ENCODE data around the gene TBC1D5. TPM values are rescaled to one million over a fixed set of nuclear protein-coding genes. Genes with fewer than 3 reads are reported as not detected.

The TBC1D5 gene
- total RNA-seq, 1 experiment from 2014 or later = 26.1 TPM

- Mint-ChIP-seq H3K36me3 (0 out of 2 replicates have a peak, but pooled peaks cover 2% of the 10 kb centered on the region), H3K4me1 (peaks cover 17% of the 10 kb centered on the region), H3K27ac (no peak overlapping the region), H3K27me3 (ENCODE audit: low read depth) (no peaks in the 10 kb centered on the region), H3K9me3 (no peaks in the 10 kb centered on the region), H3K4me3 (no peak overlapping the region)
- CTCF ChIA-PET = interaction anchor here (0.6 to 1.4 kb wide), 2 partner anchors 27 to 168 kb away, joined by 3 to 4 read pairs; no protein-coding TSS in a partner anchor
- POLR2A ChIA-PET = no interaction called here
- no peak for DNase-seq (ENCODE audit: low spot score)
- no peak for TF ChIP-seq ZNF281 (CRISPR knock-in tag; IDR thresholded peaks at IDR 0.05)
- TF ChIP-seq MXD4 (CRISPR knock-in tag; IDR thresholded peaks at IDR 0.05; ENCODE audit: borderline replicate concordance) = no peak
- no peak for TF ChIP-seq NR3C1 (CRISPR knock-in tag; conservative IDR thresholded peaks at IDR 0.05; ENCODE audit: low read depth)
- TF ChIP-seq ZBTB21 (CRISPR knock-in tag; IDR thresholded peaks at IDR 0.05; ENCODE audit: borderline replicate concordance) = no peak
- no peak for TF ChIP-seq ZMAT4 (CRISPR knock-in tag; IDR thresholded peaks at IDR 0.05)
- no peak for ATAC-seq
Observed at GRCh38 chr3:17672506-17672905, 69.9 kb downstream of the TBC1D5 start.

- Mint-ChIP-seq H3K9me3 (no peaks in the 10 kb centered on the region), H3K27me3 (ENCODE audit: low read depth) (no peaks in the 10 kb centered on the region), H3K4me3 (no peak overlapping the region), H3K27ac (peak overlapping the region; percentile 28; the same call in 1 of the 2 replicates), H3K4me1 (peaks cover 17% of the 10 kb centered on the region), H3K36me3 (0 out of 2 replicates have a peak, but pooled peaks cover 2% of the 10 kb centered on the region)
- DNase-seq (ENCODE audit: low spot score) = no peak
- TF ChIP-seq ATF6 (CRISPR knock-in tag; IDR thresholded peaks at IDR 0.05) (no peak), ZBTB43 (CRISPR knock-in tag; IDR thresholded peaks at IDR 0.05) (no peak), FOXK1 (CRISPR knock-in tag; IDR thresholded peaks at IDR 0.05) (no peak), GRHL2 (CRISPR knock-in tag; IDR thresholded peaks at IDR 0.05; ENCODE audit: insufficient replicate concordance, severe bottlenecking) (no peak), STAT6 (CRISPR knock-in tag; conservative IDR thresholded peaks at IDR 0.05; ENCODE audit: low read depth) (no peak), ESRRA (CRISPR knock-in tag; IDR thresholded peaks at IDR 0.05; ENCODE audit: borderline replicate concordance) (no peak)
- CTCF ChIA-PET = interaction anchor here (0.6 to 1.6 kb wide), 2 partner anchors 26 to 170 kb away, joined by 3 to 4 read pairs; no protein-coding TSS in a partner anchor
- POLR2A ChIA-PET = no interaction called here
- ATAC-seq = no peak
Observed at GRCh38 chr3:17670749-17671148, 71.7 kb downstream of the TBC1D5 start.

- H3K27ac Mint-ChIP-seq = no peak overlapping the region
- H3K4me1 Mint-ChIP-seq = peaks cover 14% of the 10 kb centered on the region
- no peaks in the 10 kb centered on the region for H3K27me3 Mint-ChIP-seq (ENCODE audit: low read depth)
- no peaks in the 10 kb centered on the region for H3K9me3 Mint-ChIP-seq
- CTCF ChIA-PET = interaction anchor here (0.8 kb wide), 1 partner anchor 20 kb away, joined by 3 read pairs; no protein-coding TSS in a partner anchor
- POLR2A ChIA-PET = no interaction called here
- 0 out of 2 replicates have a peak, but pooled peaks cover 2% of the 10 kb centered on the region for H3K36me3 Mint-ChIP-seq
- no peak overlapping the region for H3K4me3 Mint-ChIP-seq
- no peak for DNase-seq (ENCODE audit: low spot score)
- 0 out of 2 replicates have a peak, but pooled peaks have one; percentile 18 for ATAC-seq
- TF ChIP-seq ATF1 (CRISPR knock-in tag; IDR thresholded peaks at IDR 0.05) (no peak), TEAD4 (CRISPR knock-in tag; IDR thresholded peaks at IDR 0.05) (no peak), NFE2L1 (CRISPR knock-in tag; IDR thresholded peaks at IDR 0.05) (no peak), NR2C2 (CRISPR knock-in tag; IDR thresholded peaks at IDR 0.05) (no peak), ARID4B (CRISPR knock-in tag; IDR thresholded peaks at IDR 0.05; ENCODE audit: borderline replicate concordance) (no peak), ETV6 (CRISPR knock-in tag; IDR thresholded peaks at IDR 0.05) (no peak), RORB (CRISPR knock-in tag; IDR thresholded peaks at IDR 0.05) (no peak), SOX15 (CRISPR knock-in tag; IDR thresholded peaks at IDR 0.05) (no peak)
Observed at GRCh38 chr3:17664923-17665322, 77.5 kb downstream of the TBC1D5 start.

Data from WTC11 (cell line).